Middle frontal gyrus (tissue), 1 donor: ENCODE results near the gene EFR3B.

Experiments
- DNase-seq: peaks from one replicate; pipeline ENCODE4 v3.0.0-alpha.2; 2015; ENCODE audit warnings: low spot score; ENCODE audit errors: extremely low spot score

Gene EFR3B

DNA sequence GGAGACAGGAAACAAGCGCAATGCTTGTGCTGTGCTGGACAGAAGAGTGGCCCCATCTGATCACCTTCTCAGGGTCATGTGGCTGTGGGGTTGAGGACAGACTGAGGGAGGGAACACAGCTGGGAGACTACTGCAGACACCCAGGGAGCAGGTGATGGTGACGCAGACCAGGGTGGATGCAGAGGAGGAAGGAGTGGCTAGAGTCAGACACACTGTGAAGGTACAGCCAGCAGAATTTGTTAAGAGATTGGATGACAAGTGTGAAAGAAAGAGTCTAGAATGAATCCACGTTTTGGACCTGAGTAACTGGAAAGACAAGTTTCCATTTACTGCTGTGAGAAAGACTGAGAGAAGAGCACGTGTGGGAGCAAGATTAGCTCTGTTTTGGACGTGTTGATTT is 142.4 kb downstream of the EFR3B start:
- no peak for DNase-seq

DNA sequence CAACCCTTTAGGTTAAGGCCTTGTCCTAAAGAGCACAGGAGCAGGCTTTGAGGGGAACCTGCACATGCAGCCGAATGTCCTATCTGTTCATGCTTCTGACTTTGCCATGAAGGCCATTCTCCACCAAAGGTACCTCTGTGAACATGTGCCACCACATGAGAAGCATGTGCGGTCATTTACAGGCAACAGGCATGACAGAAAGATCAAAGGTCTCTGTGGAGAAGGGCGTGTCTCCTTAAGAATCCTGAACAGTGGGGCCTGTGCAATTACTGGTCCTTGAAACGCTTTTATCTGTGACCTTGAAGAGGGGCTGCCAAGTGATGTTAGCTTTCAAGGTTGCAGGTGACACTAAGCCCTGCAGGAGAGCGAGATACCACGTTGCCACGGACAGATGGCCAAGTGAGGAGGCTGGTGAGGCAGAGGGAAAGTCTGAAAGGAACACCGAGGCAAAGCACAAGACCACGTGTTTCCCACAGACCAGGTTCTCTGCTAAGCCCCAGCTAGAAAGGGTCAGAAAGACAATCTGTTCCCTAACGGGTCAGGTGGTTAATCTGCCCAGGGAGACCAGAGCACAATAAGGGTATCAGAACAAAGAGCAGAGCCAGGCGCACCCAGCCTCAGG is 146.0 kb downstream of the EFR3B start:
- no peak for DNase-seq

- DNase-seq, result no peak
These were observed 146.5 kb downstream of the EFR3B start for GRCh38 chr2:25188405-25188804.

DNA sequence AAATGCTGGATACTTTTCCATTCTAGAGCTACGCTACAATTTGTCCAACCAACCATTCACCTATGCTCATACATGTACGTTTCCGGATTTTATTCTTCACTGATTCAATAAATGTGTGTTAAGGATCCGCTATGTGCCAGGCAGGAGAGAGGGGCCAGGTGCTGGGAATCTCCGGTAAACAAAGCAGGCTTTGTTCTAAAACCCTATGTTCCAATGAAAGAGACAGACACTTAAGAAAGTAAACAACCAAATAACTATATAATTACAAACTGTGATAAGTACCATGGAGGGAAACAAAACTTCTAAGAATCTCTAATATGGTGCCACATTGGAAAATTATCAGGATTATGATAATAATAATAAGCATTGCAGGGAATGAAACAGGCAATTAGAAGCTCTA is 148.7 kb downstream of the EFR3B start:
- no peak for DNase-seq

DNA sequence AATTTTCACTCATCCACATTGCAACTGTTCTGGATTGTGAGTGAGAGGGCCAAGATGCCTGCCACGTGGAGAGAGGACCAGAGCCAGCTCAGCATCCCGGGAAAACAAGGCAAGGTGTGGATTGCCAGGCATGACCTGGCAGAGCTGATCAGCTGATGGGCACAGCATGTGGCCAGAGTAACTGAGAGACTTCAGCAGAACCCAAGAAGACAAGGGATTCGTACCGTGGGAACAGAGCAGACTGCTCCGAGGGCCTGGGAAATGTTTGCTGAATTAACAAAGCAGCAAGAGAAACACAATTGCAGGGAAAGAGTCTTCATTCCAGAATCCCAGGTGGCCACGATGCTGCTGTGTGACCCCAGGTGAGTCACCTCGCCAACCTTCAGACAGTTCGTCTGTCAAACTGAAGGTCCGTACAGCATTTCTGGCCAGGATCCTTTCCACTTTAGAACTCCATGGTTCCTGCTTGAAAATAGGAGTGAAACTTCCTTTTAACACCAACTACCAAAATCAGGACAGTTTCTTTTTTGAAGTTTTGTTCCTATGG is 152.8 kb downstream of the EFR3B start:
- DNase-seq, result no peak

- no peak for DNase-seq
These were observed 155.7 kb downstream of the EFR3B start for GRCh38 chr2:25197336-25198208.

DNA sequence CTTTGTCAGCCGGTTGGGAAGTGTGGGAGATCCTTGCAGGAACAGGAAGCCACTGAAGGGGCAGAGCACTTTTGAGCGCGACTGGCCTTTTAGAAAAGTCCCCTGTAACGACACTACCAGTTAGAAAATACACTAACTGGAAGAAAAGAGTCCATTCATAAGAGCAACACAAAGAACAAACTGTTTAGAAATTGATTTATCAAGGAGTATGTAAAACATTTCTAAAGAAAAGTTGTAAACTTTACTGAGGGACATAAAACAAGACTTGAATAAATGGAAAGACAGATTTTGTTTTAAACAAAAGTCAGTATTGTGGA is 156.3 kb downstream of the EFR3B start:
- no peak for DNase-seq

- no peak for DNase-seq
These were observed 156.7 kb downstream of the EFR3B start for GRCh38 chr2:25198576-25198975.

DNA sequence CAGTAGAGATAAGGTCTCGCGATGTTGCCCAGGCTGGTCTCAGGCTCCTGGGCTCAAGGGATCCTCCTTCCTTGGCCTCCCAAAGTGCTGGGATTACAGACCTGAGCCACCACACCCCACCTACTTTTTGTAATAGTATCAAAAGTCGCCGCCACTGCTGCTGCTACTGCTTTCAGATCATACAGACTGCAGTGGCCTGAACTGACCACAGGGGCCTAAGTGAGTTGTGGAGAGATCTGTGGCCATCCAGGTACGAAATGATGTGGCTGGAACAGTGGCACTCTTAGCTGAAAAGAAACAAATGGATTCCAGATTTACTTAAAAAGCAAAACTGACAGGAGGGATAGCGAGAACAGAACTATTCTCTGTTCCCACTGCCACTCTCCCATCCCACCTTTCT is 159.4 kb downstream of the EFR3B start:
- no peak for DNase-seq

GRCh38 chr2:25201794-25202193 is 159.9 kb downstream of the EFR3B start:
- no peak for DNase-seq

- no peak for DNase-seq
These were observed 160.4 kb downstream of the EFR3B start for GRCh38 chr2:25202275-25202674.

DNA sequence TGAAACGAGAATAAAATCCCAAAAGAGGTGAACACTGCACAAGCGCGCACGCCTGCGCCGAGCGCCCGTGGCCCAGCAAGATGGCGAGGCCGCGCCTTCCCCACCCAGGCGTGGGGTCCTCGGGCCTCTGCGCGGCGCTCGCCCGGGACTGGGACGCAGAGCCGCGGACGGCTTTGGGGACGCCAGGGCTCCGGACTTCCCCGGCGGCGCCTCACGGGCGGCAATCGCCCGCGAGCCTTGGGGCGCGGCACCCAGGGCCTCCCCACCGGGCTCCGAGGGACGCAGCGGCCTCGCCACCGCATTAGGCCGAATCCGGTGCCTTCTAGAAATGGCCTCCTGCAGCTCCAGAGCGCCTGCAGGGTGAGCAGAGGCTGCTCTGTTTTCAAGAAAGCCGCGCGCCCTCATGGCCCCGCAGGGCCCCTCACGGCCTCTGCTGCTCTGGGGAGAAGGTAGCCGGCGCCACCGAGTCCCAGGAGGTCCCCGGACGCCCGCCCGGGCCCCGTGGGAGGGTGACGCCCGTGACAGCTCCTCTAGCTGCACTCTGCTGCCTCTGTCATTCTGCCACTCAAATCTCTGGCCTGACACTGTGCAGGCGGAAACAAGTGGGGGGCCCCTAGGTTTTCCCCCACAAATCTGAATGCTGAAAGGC is 162.4 kb downstream of the EFR3B start:
- DNase-seq, result no peak

GRCh38 chr2:25207078-25207545 is 165.2 kb downstream of the EFR3B start:
- no peak for DNase-seq
